SK-N-MC (cell line): ENCODE data around the gene MACROD2.

Source experiments
- EZH2 ChIP-seq: fragments of 200-600 bp; sonication (generic); IDR thresholded peaks from one replicate; pipeline ENCODE4 v1.6.1; 2017; ENCODE audit warnings: antibody characterized with exemption
- FOXP2 ChIP-seq: optimal IDR thresholded peaks from 2 replicates; pipeline ENCODE3; 2011; ENCODE audit warnings: mild to moderate bottlenecking, moderate library complexity; ENCODE audit not compliant: insufficient read depth; ENCODE audit errors: extremely low read length, control extremely low read depth
- POLR2AphosphoS5 ChIP-seq: IDR thresholded peaks from 2 replicates; pipeline ENCODE4 v1.6.1; 2012; ENCODE audit warnings: mild to moderate bottlenecking, low read depth, low read length, borderline replicate concordance

- no peak for TF ChIP-seq POLR2AphosphoS5
- TF ChIP-seq EZH2, result no peak
- no peak for TF ChIP-seq FOXP2
Measured at GRCh38 chr20:14597206-14597715, 601.9 kb downstream of the MACROD2 start.
